ENCODE measurements around the gene GRIP2. TPM values are rescaled to one million over a fixed set of nuclear protein-coding genes. Genes with fewer than 3 reads are reported as not detected.
A peak's percentile ranks its signal among the peaks of the same experiment; 100 is the strongest.

Gene GRIP2
- total RNA-seq, 1 experiment from 2014 or later = not detected

- TF ChIP-seq CTCF (IDR thresholded peaks at IDR 0.05; ENCODE audit: unreplicated experiment) = no peak
- Mint-ChIP-seq H3K4me1 (ENCODE audit: low read depth, unreplicated experiment) (peaks cover 81% of the 10 kb centered on the region), H3K4me3 (ENCODE audit: low read depth, unreplicated experiment) (no peak overlapping the region), H3K36me3 (ENCODE audit: insufficient read depth, unreplicated experiment) (peaks cover 68% of the 10 kb centered on the region), H3K27ac (ENCODE audit: unreplicated experiment) (peak overlapping the region; percentile 60), H3K27me3 (ENCODE audit: unreplicated experiment) (no peaks in the 10 kb centered on the region), H3K9me3 (ENCODE audit: low read depth, unreplicated experiment) (no peaks in the 10 kb centered on the region)
- no TSS peak for BruUV-seq (replicated peaks)
- CTCF ChIA-PET = interaction anchor here (0.9 kb wide), 1 partner anchor 252 kb away, joined by 3 read pairs; no protein-coding TSS in a partner anchor
- DNase-seq = peak; percentile 56
- intact Hi-C loops (cut with micrococcal nuclease; ENCODE audit: unreplicated experiment) = no loop called here
Observed at GRCh38 chr3:14455571-14456317, 84.4 kb downstream of the GRIP2 start.

GRCh38 chr3:14454639-14455310 is 85.4 kb downstream of the GRIP2 start:
- CTCF ChIA-PET = interaction anchor here (0.9 kb wide), 1 partner anchor 251 kb away, joined by 3 read pairs; no protein-coding TSS in a partner anchor
- Mint-ChIP-seq H3K36me3 (ENCODE audit: insufficient read depth, unreplicated experiment) (peaks cover 62% of the 10 kb centered on the region), H3K4me1 (ENCODE audit: low read depth, unreplicated experiment) (peaks cover 72% of the 10 kb centered on the region), H3K27ac (ENCODE audit: unreplicated experiment) (no peak overlapping the region), H3K9me3 (ENCODE audit: low read depth, unreplicated experiment) (no peaks in the 10 kb centered on the region), H3K4me3 (ENCODE audit: low read depth, unreplicated experiment) (no peak overlapping the region), H3K27me3 (ENCODE audit: unreplicated experiment) (no peaks in the 10 kb centered on the region)
- intact Hi-C loops (cut with micrococcal nuclease; ENCODE audit: unreplicated experiment) = no loop called here
- no peak for TF ChIP-seq CTCF (IDR thresholded peaks at IDR 0.05; ENCODE audit: unreplicated experiment)
- BruUV-seq (replicated peaks) = no TSS peak
- DNase-seq = no peak

GRCh38 chr3:14453876-14454638 is 86.1 kb downstream of the GRIP2 start:
- Mint-ChIP-seq H3K27ac (ENCODE audit: unreplicated experiment) (peak overlapping the region; percentile 80), H3K4me1 (ENCODE audit: low read depth, unreplicated experiment) (peaks cover 67% of the 10 kb centered on the region), H3K27me3 (ENCODE audit: unreplicated experiment) (no peaks in the 10 kb centered on the region), H3K9me3 (ENCODE audit: low read depth, unreplicated experiment) (no peaks in the 10 kb centered on the region), H3K36me3 (ENCODE audit: insufficient read depth, unreplicated experiment) (peaks cover 58% of the 10 kb centered on the region), H3K4me3 (ENCODE audit: low read depth, unreplicated experiment) (no peak overlapping the region)
- no peak for TF ChIP-seq CTCF (IDR thresholded peaks at IDR 0.05; ENCODE audit: unreplicated experiment)
- intact Hi-C loops (cut with micrococcal nuclease; ENCODE audit: unreplicated experiment) = loop anchor here (2.0 kb wide), 1 partner anchor 15 kb away; no protein-coding TSS in a partner anchor
- no TSS peak for BruUV-seq (replicated peaks)
- CTCF ChIA-PET = no interaction called here
- no peak for DNase-seq

Data from Calu3 (cell line).